HG03139 (cell line): ENCODE measurements around the gene SSX2IP.
"Not testable (repeated sequence)": the region's sequence is repeated elsewhere in the genome, so short reads cannot be mapped to it uniquely, and the experiment has no call there.

ENCODE experiments used
- ATAC-seq: cut with Tn5 transposase; IDR thresholded peaks from one replicate; pipeline ENCODE4 v1.9.1; 2021; ENCODE audit not compliant: unreplicated experiment

Gene SSX2IP

GRCh38 chr1:84682047-84682446, 8.2 kb downstream of the SSX2IP start:
- ATAC-seq: no peak

- ATAC-seq: no peak
Observed at GRCh38 chr1:84677415-84678099, 12.7 kb downstream of the SSX2IP start.

GRCh38 chr1:84675631-84676030, 14.6 kb downstream of the SSX2IP start:
- ATAC-seq: no peak

- ATAC-seq: no peak
Observed at GRCh38 chr1:84675106-84675505, 15.2 kb downstream of the SSX2IP start.

GRCh38 chr1:84674705-84675104, 15.6 kb downstream of the SSX2IP start:
- ATAC-seq: no peak

- ATAC-seq: no peak
Observed at GRCh38 chr1:84674021-84674420, 16.2 kb downstream of the SSX2IP start.

- no peak for ATAC-seq
Observed at GRCh38 chr1:84672080-84672854, 18.0 kb downstream of the SSX2IP start.

GRCh38 chr1:84669831-84670230, 20.4 kb downstream of the SSX2IP start:
- ATAC-seq: no peak

GRCh38 chr1:84668185-84668584, 22.1 kb downstream of the SSX2IP start:
- no peak for ATAC-seq

- ATAC-seq: no peak
Observed at GRCh38 chr1:84665703-84666317, 24.5 kb downstream of the SSX2IP start.

GRCh38 chr1:84653130-84653677, 37.1 kb downstream of the SSX2IP start:
- no peak for ATAC-seq

- no peak for ATAC-seq
Observed at GRCh38 chr1:84644472-84644871, 45.8 kb downstream of the SSX2IP start.

GRCh38 chr1:84643183-84643582, 47.1 kb downstream of the SSX2IP start:
- ATAC-seq: no peak

- ATAC-seq: no peak
Observed at GRCh38 chr1:84642774-84643173, 47.5 kb downstream of the SSX2IP start.

- ATAC-seq: not testable (repeated sequence)
Observed at GRCh38 chr1:84639731-84640130, 50.5 kb downstream of the SSX2IP start.

- ATAC-seq: no peak
Observed at GRCh38 chr1:84635429-84635828, 54.8 kb downstream of the SSX2IP start.

GRCh38 chr1:84634536-84635205, 55.6 kb downstream of the SSX2IP start:
- no peak for ATAC-seq

GRCh38 chr1:84632673-84633434, 57.4 kb downstream of the SSX2IP start:
- ATAC-seq: peak; percentile 51

- ATAC-seq: no peak
Observed at GRCh38 chr1:84632137-84632536, 58.1 kb downstream of the SSX2IP start.

GRCh38 chr1:84624876-84625275, 65.4 kb downstream of the SSX2IP start:
- no peak for ATAC-seq
